HepG2 (cell line): ENCODE measurements around the gene RASA2. TPM values are rescaled to one million over a fixed set of nuclear protein-coding genes. Genes with fewer than 3 reads are reported as not detected.

Experiments used
- AHR ChIP-seq: IDR thresholded peaks from 2 replicates; pipeline ENCODE4 v1.6.1; 2018; ENCODE audit warnings: missing genetic modification reagents, missing compliant biosample characterization
- ATF7-NPFF ChIP-seq: sonication (generic); formaldehyde crosslinking; IDR thresholded peaks from 2 replicates; pipeline ENCODE4 v1.8.1; 2023; ENCODE audit warnings: mild to moderate bottlenecking, low read depth, missing genetic modification reagents, moderate library complexity
- CEBPB ChIP-seq: IDR thresholded peaks from 2 replicates; pipeline ENCODE4 v1.6.1; 2011; ENCODE audit warnings: low read depth, low read length, improper control_type of control experiment, borderline replicate concordance
- CREM ChIP-seq, 2 experiments: sonication (generic) in 1 of 2; formaldehyde crosslinking in 1 of 2; IDR thresholded peaks; 2 replicates each; pipeline versions ENCODE4 v1.4.0 to v1.6.1; 2016 to 2020; ENCODE audit warnings: antibody characterized with exemption in 1 of 2, mild to moderate bottlenecking in 1 of 2, missing genetic modification reagents in 1 of 2
- FOXK1 ChIP-seq: sonication (generic); formaldehyde crosslinking; IDR thresholded peaks from 2 replicates; pipeline ENCODE4 v1.4.0; 2020; ENCODE audit warnings: low read depth, missing genetic modification reagents, borderline replicate concordance
- GTF2F1 ChIP-seq: fragments of 150-350 bp; IDR thresholded peaks from 2 replicates; pipeline ENCODE4 v1.6.1; 2014; ENCODE audit warnings: low read length
- MAFF ChIP-seq: IDR thresholded peaks from 2 replicates; pipeline ENCODE4 v1.6.1; 2011; ENCODE audit warnings: low read depth, low read length, improper control_type of control experiment
- MYNN ChIP-seq: sonication (generic); formaldehyde crosslinking; IDR thresholded peaks from 2 replicates; pipeline ENCODE4 v1.4.0; 2020; ENCODE audit warnings: mild to moderate bottlenecking, low read depth, missing genetic modification reagents
- NR2F6 ChIP-seq, 2 experiments: IDR thresholded peaks; 2 replicates each; pipeline ENCODE4 v1.6.1; 2016; ENCODE audit warnings: antibody characterized with exemption in 1 of 2, mild to moderate bottlenecking in 1 of 2
- SALL1 ChIP-seq: sonication (generic); formaldehyde crosslinking; IDR thresholded peaks from 2 replicates; pipeline ENCODE4 v1.8.0; 2022; ENCODE audit warnings: mild to moderate bottlenecking, missing genetic modification reagents
- ZNF264 ChIP-seq: sonication (generic); formaldehyde crosslinking; IDR thresholded peaks from 2 replicates; pipeline ENCODE4 v1.4.0; 2020; ENCODE audit warnings: missing genetic modification reagents
- ZNF362 ChIP-seq: sonication (generic); formaldehyde crosslinking; IDR thresholded peaks from 2 replicates; pipeline ENCODE4 v1.4.0; 2020; ENCODE audit warnings: missing genetic modification reagents, mild to moderate bottlenecking, borderline replicate concordance
- ZNF652 ChIP-seq: IDR thresholded peaks from 2 replicates; pipeline ENCODE4 v1.6.1; 2016; ENCODE audit warnings: low read depth, borderline replicate concordance
- ZNF747 ChIP-seq: sonication (generic); formaldehyde crosslinking; IDR thresholded peaks from 2 replicates; pipeline ENCODE4 v1.8.1; 2023; ENCODE audit warnings: missing genetic modification reagents, mild to moderate bottlenecking, borderline replicate concordance
- polyA plus RNA-seq, 8 experiments: library from polyadenylated mRNA; depleted of rRNA in 3 of 8; stranded (reverse) in 7 of 8; unstranded in 1 of 8; fragments of >200 nt; fragmentation: Illumina TruSeq in 4 of 8; extraction: Trizol in 4 of 8; gene quantifications; 2 replicates each; pipeline versions ENCODE4 v1.2.1 to v1.2.3, GENCODE V29; 2011 to 2016; ENCODE audit warnings: low read depth in 4 of 8, missing spikeins in 1 of 8, mixed read lengths in 1 of 8; ENCODE audit not compliant: insufficient read depth in 1 of 8
- total RNA-seq, 5 experiments: library from RNA; depleted of rRNA; stranded (reverse); fragments of >200 nt; fragmentation: Illumina TruSeq; extraction: Trizol; gene quantifications; 2 replicates each; pipeline ENCODE4 v1.2.3, GENCODE V29; 2016; ENCODE audit warnings: low read depth in 1 of 5
- TF ChIP-seq, protein P1 (sequence below): sonication (generic); formaldehyde crosslinking; IDR thresholded peaks from 2 replicates; pipeline ENCODE4 v1.4.0; 2020; ENCODE audit warnings: mild to moderate bottlenecking, low read depth, missing genetic modification reagents
- TF ChIP-seq, protein P2 (sequence below), 2 experiments: sonication (generic) in 1 of 2; formaldehyde crosslinking in 1 of 2; IDR thresholded peaks; 2 replicates each; pipeline versions ENCODE4 v1.5.1 to v1.6.1; 2011 to 2020; ENCODE audit warnings: borderline replicate concordance in 1 of 2, low read depth in 1 of 2, low read length in 1 of 2, mild to moderate bottlenecking in 1 of 2, missing genetic modification reagents in 1 of 2, moderate library complexity in 1 of 2
- TF ChIP-seq, protein P3 (sequence below): sonication (generic); formaldehyde crosslinking; conservative IDR thresholded peaks from 2 replicates; pipeline ENCODE4 v1.8.1; 2023; ENCODE audit warnings: missing genetic modification reagents
- TF ChIP-seq, protein P4 (sequence below): sonication (generic); formaldehyde crosslinking; IDR thresholded peaks from 2 replicates; pipeline ENCODE4 v1.4.0; 2020; ENCODE audit warnings: missing genetic modification reagents
- TF ChIP-seq, protein P5 (sequence below): sonication (generic); formaldehyde crosslinking; conservative IDR thresholded peaks from 2 replicates; pipeline ENCODE4 v1.5.0; 2020; ENCODE audit warnings: missing genetic modification reagents
- TF ChIP-seq, protein P6 (sequence below): IDR thresholded peaks from 2 replicates; pipeline ENCODE4 v1.6.1; 2012; ENCODE audit warnings: inconsistent platforms

Gene RASA2
- total and polyA plus RNA-seq, 2 of the 13 experiments (the other 11 are each of a cell fraction or from before 2014, with no cell fraction given), result 5.4 to 8.5 TPM

GRCh38 chr3:141482245-141482922 lies 4.4 kb upstream of the RASA2 start (continued):
- TF ChIP-seq MAFF, result no peak
- TF ChIP-seq SALL1 (CRISPR knock-in tag), result peak; percentile 16; the same call in 1 of the 2 replicates
- TF ChIP-seq, protein P1, sequence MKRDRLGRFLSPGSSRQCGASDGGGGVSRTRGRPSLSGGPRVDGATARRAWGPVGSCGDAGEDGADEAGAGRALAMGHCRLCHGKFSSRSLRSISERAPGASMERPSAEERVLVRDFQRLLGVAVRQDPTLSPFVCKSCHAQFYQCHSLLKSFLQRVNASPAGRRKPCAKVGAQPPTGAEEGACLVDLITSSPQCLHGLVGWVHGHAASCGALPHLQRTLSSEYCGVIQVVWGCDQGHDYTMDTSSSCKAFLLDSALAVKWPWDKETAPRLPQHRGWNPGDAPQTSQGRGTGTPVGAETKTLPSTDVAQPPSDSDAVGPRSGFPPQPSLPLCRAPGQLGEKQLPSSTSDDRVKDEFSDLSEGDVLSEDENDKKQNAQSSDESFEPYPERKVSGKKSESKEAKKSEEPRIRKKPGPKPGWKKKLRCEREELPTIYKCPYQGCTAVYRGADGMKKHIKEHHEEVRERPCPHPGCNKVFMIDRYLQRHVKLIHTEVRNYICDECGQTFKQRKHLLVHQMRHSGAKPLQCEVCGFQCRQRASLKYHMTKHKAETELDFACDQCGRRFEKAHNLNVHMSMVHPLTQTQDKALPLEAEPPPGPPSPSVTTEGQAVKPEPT, result no peak
- TF ChIP-seq, protein P2, sequence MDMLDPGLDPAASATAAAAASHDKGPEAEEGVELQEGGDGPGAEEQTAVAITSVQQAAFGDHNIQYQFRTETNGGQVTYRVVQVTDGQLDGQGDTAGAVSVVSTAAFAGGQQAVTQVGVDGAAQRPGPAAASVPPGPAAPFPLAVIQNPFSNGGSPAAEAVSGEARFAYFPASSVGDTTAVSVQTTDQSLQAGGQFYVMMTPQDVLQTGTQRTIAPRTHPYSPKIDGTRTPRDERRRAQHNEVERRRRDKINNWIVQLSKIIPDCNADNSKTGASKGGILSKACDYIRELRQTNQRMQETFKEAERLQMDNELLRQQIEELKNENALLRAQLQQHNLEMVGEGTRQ (IDR thresholded peaks at IDR 0.05; ENCODE audit: low read depth, low read length), result no peak
- TF ChIP-seq, protein P2 (CRISPR knock-in tag; IDR thresholded peaks at IDR 0.05; ENCODE audit: borderline replicate concordance), result no peak
- no peak for TF ChIP-seq ZNF652 (CRISPR knock-in tag)
- TF ChIP-seq NR2F6 (IDR thresholded peaks at IDR 0.05), result peak; percentile 58
- peak; percentile 69; the same call in 1 of the 2 replicates for TF ChIP-seq NR2F6 (CRISPR knock-in tag; IDR thresholded peaks at IDR 0.05)
- peak; percentile 49; the same call in 1 of the 2 replicates for TF ChIP-seq ZNF362 (CRISPR knock-in tag)
- no peak for TF ChIP-seq ZNF264 (CRISPR knock-in tag)
- TF ChIP-seq, protein P3, sequence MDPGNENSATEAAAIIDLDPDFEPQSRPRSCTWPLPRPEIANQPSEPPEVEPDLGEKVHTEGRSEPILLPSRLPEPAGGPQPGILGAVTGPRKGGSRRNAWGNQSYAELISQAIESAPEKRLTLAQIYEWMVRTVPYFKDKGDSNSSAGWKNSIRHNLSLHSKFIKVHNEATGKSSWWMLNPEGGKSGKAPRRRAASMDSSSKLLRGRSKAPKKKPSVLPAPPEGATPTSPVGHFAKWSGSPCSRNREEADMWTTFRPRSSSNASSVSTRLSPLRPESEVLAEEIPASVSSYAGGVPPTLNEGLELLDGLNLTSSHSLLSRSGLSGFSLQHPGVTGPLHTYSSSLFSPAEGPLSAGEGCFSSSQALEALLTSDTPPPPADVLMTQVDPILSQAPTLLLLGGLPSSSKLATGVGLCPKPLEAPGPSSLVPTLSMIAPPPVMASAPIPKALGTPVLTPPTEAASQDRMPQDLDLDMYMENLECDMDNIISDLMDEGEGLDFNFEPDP (CRISPR knock-in tag), result no peak
- TF ChIP-seq FOXK1 (CRISPR knock-in tag), result peak; percentile 23; the same call in 1 of the 2 replicates
- TF ChIP-seq, protein P4, sequence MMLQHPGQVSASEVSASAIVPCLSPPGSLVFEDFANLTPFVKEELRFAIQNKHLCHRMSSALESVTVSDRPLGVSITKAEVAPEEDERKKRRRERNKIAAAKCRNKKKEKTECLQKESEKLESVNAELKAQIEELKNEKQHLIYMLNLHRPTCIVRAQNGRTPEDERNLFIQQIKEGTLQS (CRISPR knock-in tag), result peak; percentile 83
- no peak for TF ChIP-seq ATF7-NPFF (CRISPR knock-in tag)
- TF ChIP-seq GTF2F1, result no peak
- TF ChIP-seq ZNF747, result no peak
- TF ChIP-seq, protein P5, sequence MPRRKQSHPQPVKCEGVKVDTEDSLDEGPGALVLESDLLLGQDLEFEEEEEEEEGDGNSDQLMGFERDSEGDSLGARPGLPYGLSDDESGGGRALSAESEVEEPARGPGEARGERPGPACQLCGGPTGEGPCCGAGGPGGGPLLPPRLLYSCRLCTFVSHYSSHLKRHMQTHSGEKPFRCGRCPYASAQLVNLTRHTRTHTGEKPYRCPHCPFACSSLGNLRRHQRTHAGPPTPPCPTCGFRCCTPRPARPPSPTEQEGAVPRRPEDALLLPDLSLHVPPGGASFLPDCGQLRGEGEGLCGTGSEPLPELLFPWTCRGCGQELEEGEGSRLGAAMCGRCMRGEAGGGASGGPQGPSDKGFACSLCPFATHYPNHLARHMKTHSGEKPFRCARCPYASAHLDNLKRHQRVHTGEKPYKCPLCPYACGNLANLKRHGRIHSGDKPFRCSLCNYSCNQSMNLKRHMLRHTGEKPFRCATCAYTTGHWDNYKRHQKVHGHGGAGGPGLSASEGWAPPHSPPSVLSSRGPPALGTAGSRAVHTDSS (CRISPR knock-in tag), result no peak
- TF ChIP-seq CREM (IDR thresholded peaks at IDR 0.05), result peak; percentile 22; the same call in 1 of the 2 replicates
- no peak for TF ChIP-seq CREM (CRISPR knock-in tag; IDR thresholded peaks at IDR 0.05)
- no peak for TF ChIP-seq AHR (CRISPR knock-in tag)
- peak; percentile 82; the same call in 1 of the 2 replicates for TF ChIP-seq CEBPB
- TF ChIP-seq, protein P6, sequence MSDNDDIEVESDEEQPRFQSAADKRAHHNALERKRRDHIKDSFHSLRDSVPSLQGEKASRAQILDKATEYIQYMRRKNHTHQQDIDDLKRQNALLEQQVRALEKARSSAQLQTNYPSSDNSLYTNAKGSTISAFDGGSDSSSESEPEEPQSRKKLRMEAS, result no peak
- no peak for TF ChIP-seq MYNN (CRISPR knock-in tag)
